ENCODE results near the gene NKAIN2.

Gene NKAIN2

DNA sequence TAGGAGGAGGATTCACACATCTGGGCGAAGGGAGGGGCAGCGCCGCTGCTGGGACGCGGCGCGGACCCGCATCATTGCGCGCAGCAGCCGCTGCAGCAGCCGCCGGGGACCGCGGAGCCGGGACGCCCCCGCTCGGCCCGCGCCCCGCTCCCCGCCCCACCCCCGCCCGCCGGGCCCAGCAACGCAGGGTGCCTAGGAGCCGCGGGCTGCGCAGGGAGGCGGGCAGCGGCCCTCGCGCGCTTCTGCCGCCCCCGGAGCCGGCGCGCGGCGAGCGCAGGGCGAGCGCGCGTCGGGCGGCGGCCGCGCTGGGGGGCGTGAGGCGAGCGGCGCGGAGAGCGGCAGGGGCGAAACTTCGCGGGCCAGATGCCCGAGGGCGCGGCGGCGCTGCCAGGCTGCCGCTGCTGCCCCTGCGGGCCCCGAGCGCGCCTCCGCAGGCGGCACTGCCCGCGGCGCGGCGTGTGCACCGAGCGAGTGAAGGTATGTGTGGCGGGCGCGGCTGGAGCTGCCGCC, at the start of gene NKAIN2:
Gene NKAIN2, plus strand, starts transcription at position 362 of the 510 bp plus-strand sequence.
- peak within 1 kb of the TSS; percentile 43 for H3K4me3 ChIP-seq (ENCODE audit: low read depth, low read length)
- TF ChIP-seq, protein P1, sequence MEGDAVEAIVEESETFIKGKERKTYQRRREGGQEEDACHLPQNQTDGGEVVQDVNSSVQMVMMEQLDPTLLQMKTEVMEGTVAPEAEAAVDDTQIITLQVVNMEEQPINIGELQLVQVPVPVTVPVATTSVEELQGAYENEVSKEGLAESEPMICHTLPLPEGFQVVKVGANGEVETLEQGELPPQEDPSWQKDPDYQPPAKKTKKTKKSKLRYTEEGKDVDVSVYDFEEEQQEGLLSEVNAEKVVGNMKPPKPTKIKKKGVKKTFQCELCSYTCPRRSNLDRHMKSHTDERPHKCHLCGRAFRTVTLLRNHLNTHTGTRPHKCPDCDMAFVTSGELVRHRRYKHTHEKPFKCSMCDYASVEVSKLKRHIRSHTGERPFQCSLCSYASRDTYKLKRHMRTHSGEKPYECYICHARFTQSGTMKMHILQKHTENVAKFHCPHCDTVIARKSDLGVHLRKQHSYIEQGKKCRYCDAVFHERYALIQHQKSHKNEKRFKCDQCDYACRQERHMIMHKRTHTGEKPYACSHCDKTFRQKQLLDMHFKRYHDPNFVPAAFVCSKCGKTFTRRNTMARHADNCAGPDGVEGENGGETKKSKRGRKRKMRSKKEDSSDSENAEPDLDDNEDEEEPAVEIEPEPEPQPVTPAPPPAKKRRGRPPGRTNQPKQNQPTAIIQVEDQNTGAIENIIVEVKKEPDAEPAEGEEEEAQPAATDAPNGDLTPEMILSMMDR (IDR thresholded peaks at IDR 0.05; ENCODE audit: low read depth, low read length), result no peak

DNA sequence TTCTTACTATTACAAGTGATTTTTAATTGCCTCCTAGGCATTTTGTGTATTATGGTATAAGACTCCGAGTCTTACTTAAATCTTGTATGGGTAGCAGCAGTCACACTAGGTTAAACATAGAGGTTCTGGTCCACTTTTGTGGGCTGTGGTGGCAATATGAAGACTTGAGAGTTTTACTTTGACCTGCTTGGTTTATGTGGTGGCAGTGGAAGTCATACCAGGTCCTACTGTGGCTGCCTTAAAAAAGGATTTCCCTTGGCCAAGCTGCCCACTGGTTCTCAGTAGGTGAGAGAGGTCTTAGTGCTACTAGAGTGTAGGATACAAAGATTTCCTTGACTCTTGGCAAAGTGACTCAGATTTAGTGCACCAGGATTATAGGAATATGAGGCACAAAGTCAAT, 44.2 kb upstream of the NKAIN2 start:
- TF ChIP-seq, protein P1 (IDR thresholded peaks at IDR 0.05; ENCODE audit: low read depth, low read length), result no peak
- no peak overlapping the region for H3K4me3 ChIP-seq (ENCODE audit: low read depth, low read length)

DNA sequence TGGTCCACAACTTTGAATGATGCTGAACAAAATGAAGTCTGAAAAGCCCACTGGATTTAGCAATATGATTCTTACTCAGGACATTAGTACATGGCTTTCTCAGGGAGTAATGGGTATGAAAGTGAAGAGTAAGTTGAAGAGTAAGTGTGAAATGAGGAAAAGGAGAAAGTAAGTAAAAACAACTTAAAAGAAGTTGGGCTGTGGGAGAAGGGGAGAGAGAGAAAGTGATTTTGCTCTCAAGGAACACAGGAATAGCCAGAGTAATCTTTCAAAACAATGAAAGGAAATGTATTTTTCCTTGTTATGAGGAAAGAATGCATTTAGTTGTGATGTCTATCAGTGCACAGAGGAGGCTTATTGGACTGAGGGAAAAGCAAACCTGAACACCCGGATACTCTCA, 39.8 kb upstream of the NKAIN2 start:
- TF ChIP-seq, protein P1 (IDR thresholded peaks at IDR 0.05; ENCODE audit: low read depth, low read length), result no peak
- H3K4me3 ChIP-seq (ENCODE audit: low read depth, low read length), result no peak overlapping the region

DNA sequence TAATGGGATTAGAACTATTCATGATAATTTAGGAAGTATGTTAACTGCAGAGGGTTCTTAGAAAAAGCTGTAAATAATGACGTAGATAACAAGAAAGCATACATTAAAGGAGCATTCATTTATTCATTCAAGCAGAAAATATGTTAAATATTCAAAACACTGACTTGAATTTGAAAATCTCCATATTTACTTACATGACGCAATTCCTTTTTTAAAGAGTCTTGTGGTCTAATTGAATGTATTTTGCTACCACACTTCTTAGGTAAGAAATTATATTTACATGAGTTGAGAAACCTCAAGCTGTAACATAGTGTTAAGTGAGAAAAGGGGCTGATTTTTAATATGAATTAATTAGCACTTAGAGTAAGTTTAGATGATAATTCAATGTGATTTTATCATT, 38.9 kb upstream of the NKAIN2 start:
- H3K4me3 ChIP-seq (ENCODE audit: low read depth, low read length), result no peak overlapping the region

DNA sequence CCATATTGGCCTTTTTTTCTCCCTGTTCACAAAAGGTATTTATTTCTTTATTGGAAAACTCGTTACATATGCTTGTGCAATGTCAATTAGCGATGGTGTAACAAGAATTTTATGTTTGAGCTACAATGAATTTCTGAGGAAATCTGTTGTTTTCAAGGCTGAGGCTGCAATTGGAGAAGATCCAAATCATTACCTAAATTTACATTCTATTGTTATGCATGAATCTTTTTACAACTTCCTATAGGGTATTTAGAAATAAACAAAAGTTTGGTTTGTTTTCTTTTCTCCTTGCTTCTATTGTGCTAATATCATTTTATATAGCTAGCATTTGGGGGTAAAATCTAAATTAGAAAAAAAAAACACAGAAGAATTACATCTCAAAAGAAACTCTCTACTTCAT, 34.7 kb upstream of the NKAIN2 start:
- TF ChIP-seq, protein P1 (IDR thresholded peaks at IDR 0.05; ENCODE audit: low read depth, low read length), result no peak
- H3K4me3 ChIP-seq (ENCODE audit: low read depth, low read length), result no peak overlapping the region

More for the DNA sequence above, 38.9 kb upstream of the NKAIN2 start:
- TF ChIP-seq, protein P1 (IDR thresholded peaks at IDR 0.05; ENCODE audit: low read depth, low read length), result no peak

DNA sequence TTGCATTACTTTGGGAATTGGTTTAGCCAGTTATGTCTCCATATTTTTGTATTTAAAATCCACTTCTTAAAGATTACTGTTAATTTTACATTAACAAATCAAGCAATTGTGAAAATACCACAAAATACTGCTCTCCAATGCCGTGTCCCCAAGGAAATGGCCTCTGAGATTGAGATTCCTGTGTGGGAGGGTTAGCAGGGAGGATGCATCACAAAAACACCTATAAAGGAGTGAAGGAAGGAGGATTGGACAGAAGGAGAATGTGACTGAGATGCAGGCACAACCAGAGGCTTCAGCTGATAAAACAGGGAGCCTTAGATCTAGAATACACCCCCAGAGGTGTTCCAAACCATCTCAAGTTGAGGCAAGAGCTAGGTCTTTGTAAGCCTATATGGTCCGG, 34.2 kb upstream of the NKAIN2 start:
- no peak overlapping the region for H3K4me3 ChIP-seq (ENCODE audit: low read depth, low read length)
- TF ChIP-seq, protein P1 (IDR thresholded peaks at IDR 0.05; ENCODE audit: low read depth, low read length), result no peak

DNA sequence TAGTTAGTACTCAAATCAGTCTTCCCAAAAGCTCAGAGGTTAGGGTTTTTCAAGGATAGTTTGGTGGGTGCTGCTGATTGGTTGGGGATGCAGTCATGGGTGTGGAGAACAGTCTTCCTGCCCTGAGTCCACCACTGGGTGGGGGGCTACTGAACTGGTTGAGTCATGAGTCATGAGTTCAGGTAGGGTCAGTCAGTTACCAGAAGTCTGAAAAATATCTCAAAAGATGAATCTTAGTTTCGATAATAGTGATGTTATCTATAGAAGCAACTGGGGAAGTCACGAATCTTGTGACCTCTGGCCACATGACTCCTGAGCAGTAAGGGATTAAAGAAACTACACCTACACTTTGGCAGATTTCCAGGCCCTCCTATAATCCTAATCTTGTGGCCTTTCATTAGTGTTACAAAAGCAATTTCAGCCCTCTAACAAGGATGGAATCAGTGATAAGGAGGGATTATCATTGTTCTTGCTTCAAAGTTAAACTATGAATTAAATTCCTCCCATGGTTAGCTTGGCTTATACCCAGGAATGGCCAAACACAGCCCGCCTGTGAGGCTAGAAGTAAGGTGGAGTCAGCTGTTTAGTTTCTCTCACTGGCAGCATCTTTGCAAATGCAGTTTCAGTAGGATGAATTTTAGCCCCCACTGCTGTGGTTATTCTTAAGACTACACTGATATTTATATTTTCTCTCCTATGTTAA, 33.3 kb upstream of the NKAIN2 start:
- TF ChIP-seq, protein P1 (IDR thresholded peaks at IDR 0.05; ENCODE audit: low read depth, low read length), result no peak
- H3K4me3 ChIP-seq (ENCODE audit: low read depth, low read length), result no peak overlapping the region
